Measurements from ENCODE around the gene XYLB.
A peak's percentile ranks its signal among the peaks of the same experiment; 100 is the strongest.
"Not testable (repeated sequence)": the region's sequence is repeated elsewhere in the genome, so short reads cannot be mapped to it uniquely, and the experiment has no call there.

Gene XYLB

GRCh38 chr3:38346587-38347410, at the start of gene XYLB:
TSS of gene XYLB (plus strand) at chr3:38346785. CDS start at chr3:38346869, 84 bp downstream.
- peak; percentile 73 for DNase-seq

GRCh38 chr3:38297053-38297452, 49.5 kb upstream of the XYLB start:
- not testable (repeated sequence) for DNase-seq

- DNase-seq: no peak
Measured at GRCh38 chr3:38297537-38297936, 49.0 kb upstream of the XYLB start.

- DNase-seq: no peak
Measured at GRCh38 chr3:38297947-38298711, 48.5 kb upstream of the XYLB start.

GRCh38 chr3:38306941-38307340, 39.6 kb upstream of the XYLB start:
- DNase-seq: no peak

- no peak for DNase-seq
Measured at GRCh38 chr3:38307599-38307998, 39.0 kb upstream of the XYLB start.

- no peak for DNase-seq
Measured at GRCh38 chr3:38308456-38308855, 38.1 kb upstream of the XYLB start.

- DNase-seq: no peak
Measured at GRCh38 chr3:38311476-38311875, 35.1 kb upstream of the XYLB start.

- no peak for DNase-seq
Measured at GRCh38 chr3:38311941-38312340, 34.6 kb upstream of the XYLB start.

- no peak for DNase-seq
Measured at GRCh38 chr3:38312356-38312755, 34.2 kb upstream of the XYLB start.

- no peak for DNase-seq
Measured at GRCh38 chr3:38313263-38313662, 33.3 kb upstream of the XYLB start.

- no peak for DNase-seq
Measured at GRCh38 chr3:38313695-38314094, 32.9 kb upstream of the XYLB start.

GRCh38 chr3:38314112-38314763, 32.3 kb upstream of the XYLB start:
- no peak for DNase-seq

- no peak for DNase-seq
Measured at GRCh38 chr3:38314764-38315487, 31.7 kb upstream of the XYLB start.

GRCh38 chr3:38315488-38316230, 30.9 kb upstream of the XYLB start:
- DNase-seq: no peak

- no peak for DNase-seq
Measured at GRCh38 chr3:38316356-38317191, 30.0 kb upstream of the XYLB start.

- no peak for DNase-seq
Measured at GRCh38 chr3:38317192-38317759, 29.3 kb upstream of the XYLB start.

GRCh38 chr3:38318766-38319671, 27.6 kb upstream of the XYLB start:
- DNase-seq: no peak

GRCh38 chr3:38320638-38321037, 25.9 kb upstream of the XYLB start:
- DNase-seq: not testable (repeated sequence)

- DNase-seq: no peak
Measured at GRCh38 chr3:38323060-38323459, 23.5 kb upstream of the XYLB start.
